ENCODE data around the gene TUBG2.

The TUBG2 gene

DNA sequence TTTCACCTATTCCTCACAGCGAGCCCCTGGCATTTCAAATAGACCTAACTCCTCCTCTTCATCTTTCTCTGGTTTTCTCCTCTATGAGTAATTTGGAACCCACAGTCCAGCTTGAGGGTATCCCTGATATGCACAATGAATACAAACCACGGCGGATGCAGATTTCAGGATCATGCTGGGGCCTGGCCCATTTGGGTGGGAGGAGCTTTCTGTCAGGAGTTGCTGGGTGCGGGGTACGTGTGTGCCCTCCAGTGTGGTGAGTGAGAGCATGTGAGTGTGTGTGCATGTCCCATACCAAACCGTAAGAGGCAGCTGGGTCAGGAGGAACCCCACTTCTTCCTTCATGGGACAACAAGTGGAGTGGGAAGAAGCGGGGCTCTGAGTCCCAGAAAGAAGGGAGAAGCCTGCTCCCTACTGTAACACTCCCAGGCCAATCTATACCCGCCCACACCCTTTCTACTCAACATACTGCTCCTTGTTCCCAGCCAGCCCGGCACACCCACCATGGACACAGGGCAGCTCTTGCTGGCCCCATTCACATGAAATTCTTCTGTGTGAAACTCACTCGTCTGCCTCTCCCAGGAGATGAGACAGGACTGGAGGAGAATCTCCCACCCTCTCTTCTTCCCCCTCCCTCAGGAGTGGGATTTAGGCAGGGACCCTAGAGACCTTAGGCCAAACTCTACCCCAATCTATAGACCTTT lies 41.7 kb downstream of the TUBG2 start:
- no peak for DNase-seq

DNA sequence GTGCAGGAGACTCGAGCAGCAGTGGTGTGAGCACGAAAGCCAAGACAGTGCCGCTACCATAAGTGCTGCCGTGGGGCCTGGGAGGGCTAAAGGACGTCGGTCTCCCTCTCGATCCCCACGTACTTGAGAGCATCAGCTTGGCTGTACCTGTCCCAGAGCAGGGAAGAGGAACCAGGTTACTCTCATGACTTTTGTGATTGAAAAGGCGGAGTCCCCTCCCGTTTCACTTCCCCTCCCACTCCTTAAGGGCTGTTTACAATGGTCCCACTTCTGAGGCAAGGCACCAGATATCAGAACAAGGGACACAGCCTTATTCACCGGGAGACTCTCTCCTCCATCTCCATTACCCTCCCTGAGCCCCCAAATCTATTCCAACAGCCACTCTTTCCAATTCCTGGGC lies 43.4 kb downstream of the TUBG2 start:
- no peak for DNase-seq

DNA sequence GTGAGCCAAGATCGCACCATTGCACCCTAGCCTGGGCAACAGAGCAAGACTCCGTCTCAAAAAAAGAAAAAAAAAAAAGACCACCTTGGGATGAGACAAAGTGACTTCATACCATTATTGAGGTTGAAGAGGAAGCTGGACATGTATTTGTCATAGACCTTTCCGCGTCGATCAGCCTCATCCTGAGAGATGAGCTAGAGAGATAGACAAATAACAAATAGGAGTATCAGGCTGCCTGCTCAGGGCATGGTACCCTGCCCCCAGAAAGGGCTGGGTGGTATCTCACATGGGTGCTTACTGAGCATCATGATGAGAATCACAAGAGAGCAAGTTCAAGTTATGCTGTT lies 45.4 kb downstream of the TUBG2 start:
- no peak for DNase-seq

DNA sequence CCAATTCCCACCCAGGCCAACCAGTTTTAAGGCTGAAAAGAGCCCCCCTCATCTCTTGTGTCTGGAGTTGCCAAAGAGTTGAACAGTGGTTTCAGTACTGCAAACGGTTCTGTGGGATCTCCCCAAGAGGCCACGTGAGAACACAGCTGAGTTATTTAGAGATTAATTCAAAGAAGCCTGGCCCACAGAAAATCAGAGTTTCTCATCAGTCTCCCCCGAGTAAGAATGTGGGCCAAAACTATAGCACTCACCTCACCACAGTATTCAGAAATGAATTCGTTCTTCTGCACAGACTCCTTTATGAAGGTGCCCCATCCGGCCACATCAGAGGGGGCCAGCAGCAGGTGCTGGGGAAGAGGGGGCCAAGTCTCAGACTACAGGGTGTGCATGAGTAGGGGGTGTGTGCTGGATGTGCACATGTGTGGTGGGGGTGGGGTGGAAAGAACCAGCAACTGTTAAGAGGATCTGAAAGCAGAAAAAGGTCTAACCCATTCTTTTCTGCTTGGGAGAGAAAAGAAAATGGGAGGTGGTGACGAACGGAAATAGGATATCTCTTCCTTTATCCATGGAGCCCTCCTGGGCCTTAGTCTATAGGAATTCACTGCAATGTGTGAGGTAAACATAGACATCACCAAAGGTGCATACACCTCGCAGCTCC lies 45.9 kb downstream of the TUBG2 start:
- DNase-seq = no peak

DNA sequence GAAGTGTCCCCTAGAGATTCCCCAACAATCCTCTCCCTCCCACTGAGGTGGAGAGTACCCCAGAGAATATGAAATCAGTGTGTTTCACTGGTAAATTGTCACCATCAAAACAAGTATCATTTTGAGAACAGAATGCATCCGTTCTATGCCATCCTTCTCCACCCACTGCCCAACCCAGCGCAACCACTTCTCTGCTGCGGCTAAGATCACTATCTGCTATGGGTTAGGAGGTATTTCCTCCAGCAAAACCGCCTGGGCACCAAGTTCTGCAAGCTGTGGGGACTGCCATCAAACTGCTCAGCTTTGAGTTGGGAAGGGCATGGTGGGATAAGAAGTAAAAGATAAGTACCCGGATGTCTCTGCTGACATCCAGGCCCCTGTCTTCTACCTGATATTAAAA lies 47.6 kb downstream of the TUBG2 start:
- DNase-seq = no peak

DNA sequence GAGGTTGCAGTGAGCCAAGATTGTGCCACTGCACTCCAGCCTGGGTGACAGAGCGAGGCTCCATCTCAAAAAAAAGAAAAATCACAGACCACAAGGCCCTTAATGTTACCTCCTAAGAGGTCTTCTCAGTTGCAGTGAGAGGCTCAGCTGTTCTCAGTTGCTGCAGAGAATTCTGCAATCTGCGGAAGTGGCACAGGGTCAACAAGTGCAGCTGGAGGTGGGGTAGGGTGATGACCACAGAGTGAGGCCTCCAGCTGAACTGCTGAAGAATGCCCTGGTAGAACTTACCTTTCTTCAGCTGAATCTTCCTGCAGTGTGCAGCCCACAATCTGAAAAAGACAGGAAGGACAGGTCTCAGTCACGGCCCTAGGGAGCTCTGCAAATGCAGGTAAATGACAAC lies 49.5 kb downstream of the TUBG2 start:
- DNase-seq = no peak

DNA sequence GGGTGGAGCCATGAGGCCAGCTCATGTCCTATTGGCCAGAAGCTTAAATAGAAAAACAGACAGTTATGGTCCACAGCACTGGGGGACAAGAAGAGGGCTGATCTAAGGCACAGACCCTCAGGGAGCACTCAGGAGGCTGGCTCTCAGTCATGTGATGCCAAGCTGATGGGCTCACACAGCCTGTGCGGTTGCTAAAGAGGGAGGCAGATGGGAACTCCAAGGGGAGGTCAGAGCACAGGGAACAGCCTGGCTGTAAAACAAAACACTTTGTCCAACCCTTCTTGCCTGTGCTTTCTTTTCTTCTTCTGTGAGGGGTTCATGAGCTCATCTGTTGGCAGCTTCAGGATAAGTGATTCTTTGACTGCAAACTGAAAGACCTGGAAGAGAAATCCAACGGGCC lies 50.5 kb downstream of the TUBG2 start:
- no peak for DNase-seq

All from NCI-H2227 treated with DMSO at 0.1 percent for 48 hours (cell line).